Common myeloid progenitor, CD34-positive (primary cell): ENCODE results near the gene DAD1.
"Not testable (repeated sequence)": the region's sequence is repeated elsewhere in the genome, so short reads cannot be mapped to it uniquely, and the experiment has no call there.

ENCODE experiments used
- CTCF ChIA-PET: fragments of 350-600 bp; sonication (Branson Sonifier 250); formaldehyde crosslinking; loops from one replicate; lab custom pipeline; 2021; ENCODE audit warnings: antibody characterized with exemption; lab: Charles Lee
- POLR2A ChIA-PET: fragments of 350-600 bp; sonication (Branson Sonifier 250); formaldehyde crosslinking; loops from one replicate; lab custom pipeline; 2021; ENCODE audit warnings: antibody characterized with exemption; lab: Charles Lee
- DNase-seq, 3 donors: peaks; one replicate each; pipeline versions ENCODE4 v3.0.0 to v3.0.0-alpha.2; 2013
- H3K27ac ChIP-seq, 2 experiments: 1 replicate in 1 of 2; 2 replicates in 1 of 2; pipeline ENCODE4 v1.7.0; 2013; ENCODE audit warnings: inconsistent platforms in 2 of 2, low read length in 2 of 2, mild to moderate bottlenecking in 2 of 2, low read depth in 1 of 2, moderate library complexity in 1 of 2; ENCODE audit not compliant: severe bottlenecking in 2 of 2, insufficient read depth in 1 of 2, poor library complexity in 1 of 2
- H3K27me3 ChIP-seq, 5 experiments: replicated peaks in 2 of 5; 1 replicate in 3 of 5; 2 replicates in 2 of 5; pipeline versions ENCODE4 v1.6.1 to v1.7.0; 2013; ENCODE audit warnings: low read length in 4 of 5, mild to moderate bottlenecking in 2 of 5, moderate library complexity in 2 of 5, inconsistent platforms in 1 of 5; ENCODE audit not compliant: insufficient read depth in 5 of 5, control insufficient read depth in 4 of 5
- H3K36me3 ChIP-seq, 4 experiments: 1 replicate in 2 of 4; 2 replicates in 2 of 4; pipeline versions ENCODE4 v1.6.1 to v1.7.0; 2013; ENCODE audit warnings: low read length in 3 of 4, control low read depth in 1 of 4, mild to moderate bottlenecking in 1 of 4; ENCODE audit not compliant: control insufficient read depth in 4 of 4, insufficient read depth in 4 of 4
- H3K4me1 ChIP-seq, 4 experiments: 1 replicate in 3 of 4; 2 replicates in 1 of 4; pipeline versions ENCODE4 v1.6.1 to v1.7.1; 2013; ENCODE audit warnings: low read length in 3 of 4, mild to moderate bottlenecking in 3 of 4, control low read depth in 1 of 4, inconsistent platforms in 1 of 4, moderate library complexity in 1 of 4; ENCODE audit not compliant: control insufficient read depth in 4 of 4, insufficient read depth in 4 of 4; ENCODE audit errors: control extremely low read depth in 1 of 4
- H3K4me3 ChIP-seq, 7 experiments: 1 replicate in 4 of 7; 2 replicates in 3 of 7; pipeline versions ENCODE4 v1.5.1 to v1.7.0; 2013; ENCODE audit warnings: mild to moderate bottlenecking in 7 of 7, low read length in 6 of 7, moderate library complexity in 6 of 7, inconsistent platforms in 2 of 7, low read depth in 2 of 7, control low read depth in 1 of 7; ENCODE audit not compliant: insufficient read depth in 4 of 7, control insufficient read depth in 1 of 7; ENCODE audit errors: extremely low read depth in 1 of 7
- H3K9me3 ChIP-seq, 5 experiments: 1 replicate in 4 of 5; 2 replicates in 1 of 5; pipeline versions ENCODE4 v1.6.1 to v1.7.1; 2013; ENCODE audit warnings: low read length in 4 of 5, mild to moderate bottlenecking in 2 of 5, inconsistent platforms in 1 of 5, low read depth in 1 of 5, moderate library complexity in 1 of 5; ENCODE audit not compliant: control insufficient read depth in 4 of 5, insufficient read depth in 2 of 5; ENCODE audit errors: control extremely low read depth in 1 of 5
- WGBS: methylation state at CpG from one replicate; pipeline ENCODE4 v1.1.5; 2013; ENCODE audit not compliant: insufficient coverage; 5-methylcytosine and 5-hydroxymethylcytosine counted together

The DAD1 gene

DNA sequence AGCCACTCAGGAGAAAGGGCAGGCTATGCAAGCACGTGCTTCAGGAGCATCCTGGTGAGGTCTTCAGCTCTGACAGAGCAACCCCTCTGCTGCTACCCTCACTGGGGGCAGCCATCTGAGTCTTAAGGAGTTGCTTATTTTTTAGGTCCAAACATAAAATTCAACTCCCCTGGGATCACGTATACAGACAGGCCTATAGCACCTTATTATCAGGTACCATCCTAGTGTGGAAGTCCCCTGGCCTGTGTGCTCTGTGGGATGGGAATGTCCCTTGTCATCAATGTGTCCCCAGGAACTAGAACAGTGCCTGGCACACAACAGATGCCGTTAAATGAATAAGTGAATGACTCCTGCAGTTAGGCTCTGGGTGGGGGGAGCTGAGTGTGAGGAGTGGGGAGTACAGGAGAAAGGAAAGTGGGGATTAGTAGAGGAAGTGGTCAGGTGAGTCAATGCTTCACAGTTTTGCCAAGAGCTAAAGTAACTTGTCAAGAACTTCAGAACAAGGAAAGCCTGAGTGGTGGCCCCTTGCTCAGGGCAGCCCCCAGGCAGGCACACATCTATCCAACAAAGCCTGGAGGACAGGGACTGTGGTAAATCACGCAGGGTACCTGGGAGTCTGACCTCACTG is 33.5 kb downstream of the DAD1 start:
- Histone ChIP-seq H3K36me3 (no peaks in the 10 kb centered on the region), H3K27me3 (no peaks in the 10 kb centered on the region), H3K9me3 (no peaks in the 10 kb centered on the region), H3K4me3 (peak overlapping the region in 2 of 7 experiments; percentile 43 to 51), H3K4me1 (peaks cover 15 to 77% (median 65%) of the 10 kb centered on the region in 4 experiments), H3K27ac (peak overlapping the region; percentile 53 to 63)
- peak; percentile 45 to 71 (median 61) for DNase-seq
- 38% methylated on average over 3 of the region's 4 CpGs for WGBS
- ChIA-PET CTCF (interaction anchor here (0.5 to 3.2 kb wide), 43 partner anchors 7 to 346 kb away, joined by 3 to 55 read pairs (median 5); partner anchors contain the start of genes DAD1 and OR6J1), POLR2A (interaction anchor here (0.7 to 1.9 kb wide), 9 partner anchors 15 to 378 kb away, joined by 3 to 4 read pairs (median 4); no protein-coding TSS in a partner anchor)

GRCh38 chr14:22554498-22555383 is 34.3 kb downstream of the DAD1 start:
- ChIA-PET POLR2A (interaction anchor here (1.4 kb wide), 1 partner anchor 16 kb away, joined by 4 read pairs; no protein-coding TSS in a partner anchor), CTCF (interaction anchor here (0.5 to 3.2 kb wide), 16 partner anchors 9 to 344 kb away, joined by 3 to 55 read pairs (median 6); no protein-coding TSS in a partner anchor)
- Histone ChIP-seq H3K27ac (no peak overlapping the region), H3K9me3 (no peaks in the 10 kb centered on the region), H3K27me3 (no peaks in the 10 kb centered on the region), H3K4me3 (no peak overlapping the region), H3K36me3 (no peaks in the 10 kb centered on the region), H3K4me1 (peaks cover 15 to 79% (median 68%) of the 10 kb centered on the region in 4 experiments)
- no peak for DNase-seq
- 96% methylated on average over 15 of the region's 15 CpGs for WGBS

GRCh38 chr14:22553861-22554497 is 35.0 kb downstream of the DAD1 start:
- H3K9me3 ChIP-seq, H3K4me3 ChIP-seq, POLR2A ChIA-PET, H3K27me3 ChIP-seq, H3K36me3 ChIP-seq: not testable (repeated sequence)
- peaks cover 15 to 75% (median 68%) of the 10 kb centered on the region in 4 experiments for H3K4me1 ChIP-seq
- CTCF ChIA-PET: interaction anchor here (2.0 to 2.4 kb wide), 2 partner anchors 56 to 82 kb away, joined by 5 to 17 read pairs; no protein-coding TSS in a partner anchor
- peak in 2 of 3 donors; percentile 47 to 50 for DNase-seq
- 100% methylated on average over 3 of the region's 14 CpGs for WGBS
- peak overlapping the region in 1 of 2 experiments; percentile 28 for H3K27ac ChIP-seq

- CTCF ChIA-PET: interaction anchor here (0.9 to 2.4 kb wide), 5 partner anchors 11 to 347 kb away, joined by 3 to 17 read pairs (median 5); no protein-coding TSS in a partner anchor
- Histone ChIP-seq H3K36me3 (no peaks in the 10 kb centered on the region), H3K4me3 (no peak overlapping the region), H3K4me1 (peaks cover 15 to 71% (median 63%) of the 10 kb centered on the region in 4 experiments), H3K27me3 (no peaks in the 10 kb centered on the region), H3K9me3 (no peaks in the 10 kb centered on the region), H3K27ac (peak overlapping the region in 1 of 2 experiments; percentile 28)
- WGBS: 88% methylated on average over 3 of the region's 5 CpGs
- no peak for DNase-seq
- POLR2A ChIA-PET: no interaction called here
Observed at GRCh38 chr14:22553445-22553844, 35.6 kb downstream of the DAD1 start.

DNA sequence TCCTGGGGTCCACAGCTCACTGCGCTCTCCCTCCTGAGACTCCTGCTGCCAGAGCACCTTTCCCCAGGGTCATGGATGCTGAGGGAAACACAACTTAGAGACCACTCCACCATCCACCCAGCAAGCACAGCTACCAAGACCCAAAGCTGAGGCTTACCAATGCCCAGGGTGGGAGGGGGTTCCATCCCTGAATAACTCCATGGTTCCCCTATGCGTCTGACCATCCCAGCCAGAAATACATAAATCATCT is 36.3 kb downstream of the DAD1 start:
- WGBS: 100% methylated on average over 1 of the region's 2 CpGs
- Histone ChIP-seq H3K27me3 (no peaks in the 10 kb centered on the region), H3K4me3 (no peak overlapping the region), H3K36me3 (no peaks in the 10 kb centered on the region), H3K9me3 (no peaks in the 10 kb centered on the region), H3K27ac (no peak overlapping the region), H3K4me1 (peaks cover 11 to 66% (median 56%) of the 10 kb centered on the region in 4 experiments)
- CTCF ChIA-PET: interaction anchor here (0.6 to 2.4 kb wide), 9 partner anchors 10 to 699 kb away, joined by 3 to 17 read pairs (median 4); no protein-coding TSS in a partner anchor
- POLR2A ChIA-PET: no interaction called here
- no peak for DNase-seq

DNA sequence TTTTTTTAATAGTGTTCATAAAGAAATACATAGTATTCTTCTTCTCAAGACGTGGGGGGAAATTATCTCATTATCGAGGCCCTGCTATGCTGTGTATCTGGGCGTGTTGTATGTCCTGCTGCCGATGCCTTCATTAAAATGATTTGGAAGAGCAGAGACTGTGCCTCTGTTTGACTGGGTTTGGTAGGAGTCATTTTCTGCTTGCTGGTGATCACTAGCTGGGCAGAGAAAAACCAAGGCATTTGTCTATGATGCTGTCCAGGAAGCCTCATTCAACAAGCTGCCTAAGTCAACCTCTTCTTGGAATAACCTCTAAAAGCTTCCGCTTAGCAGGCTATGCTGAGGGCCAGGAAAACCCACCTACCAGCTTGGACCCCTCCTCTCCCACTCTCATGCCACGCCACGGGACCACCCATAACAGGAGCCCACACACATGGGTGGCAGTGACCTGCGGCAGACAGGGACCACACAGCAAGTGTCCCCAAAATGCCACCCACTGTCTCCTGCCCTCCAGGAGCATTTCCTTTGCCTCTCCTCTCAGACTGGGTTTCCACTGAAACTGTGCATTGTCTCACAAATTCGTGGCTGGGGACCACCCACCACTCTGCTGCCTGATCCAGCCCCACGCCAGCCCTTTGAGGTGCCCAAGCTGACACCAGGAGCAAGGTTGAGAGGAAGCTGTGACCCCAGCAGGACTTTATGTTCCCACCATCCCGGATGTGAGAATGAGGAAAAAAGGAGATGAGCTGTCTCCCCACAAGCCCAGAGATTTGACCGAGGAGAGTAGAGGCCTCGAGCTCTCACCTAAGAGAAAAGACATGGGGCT is 36.8 kb downstream of the DAD1 start:
- H3K27ac ChIP-seq: no peak overlapping the region
- DNase-seq: no peak
- no peak overlapping the region for H3K4me3 ChIP-seq
- H3K9me3 ChIP-seq: no peaks in the 10 kb centered on the region
- H3K27me3 ChIP-seq: no peaks in the 10 kb centered on the region
- ChIA-PET CTCF (interaction anchor here (0.5 to 2.4 kb wide), 15 partner anchors 10 to 699 kb away, joined by 3 to 17 read pairs (median 4); no protein-coding TSS in a partner anchor), POLR2A (no interaction called here)
- peaks cover 9 to 60% (median 51%) of the 10 kb centered on the region in 4 experiments for H3K4me1 ChIP-seq
- no peaks in the 10 kb centered on the region for H3K36me3 ChIP-seq
- WGBS: 87% methylated on average over 13 of the region's 13 CpGs
